ENCODE data around the gene PCGF1.

Gene PCGF1

DNA sequence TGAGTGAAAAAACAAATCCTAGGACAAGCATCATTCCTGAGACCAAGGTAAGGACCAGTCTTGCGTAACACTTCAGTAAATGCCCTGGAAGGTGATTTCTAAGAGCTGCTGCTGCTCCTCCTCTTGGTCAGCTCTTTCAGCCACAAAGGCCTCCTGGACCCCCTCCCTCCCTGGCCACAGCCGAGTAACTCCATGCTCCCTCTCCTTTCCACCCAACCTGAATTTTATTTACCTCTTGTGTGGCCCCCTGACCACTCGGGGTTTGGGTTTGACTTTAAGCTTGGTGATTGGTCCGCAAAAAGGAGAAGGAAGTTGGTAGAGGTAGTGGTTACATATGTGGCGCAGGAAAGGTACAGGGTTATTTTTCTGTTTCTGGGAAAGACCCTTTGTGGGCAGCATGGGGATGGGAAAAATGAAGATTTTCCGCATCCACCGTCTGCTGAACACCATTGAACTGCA is 31.4 kb upstream of the PCGF1 start:
- in situ Hi-C loops (cut with HindIII; ENCODE audit: low sequenced_read_pairs), result no loop called here
- no peak overlapping the region for H3K4me3 ChIP-seq (ENCODE audit: low read depth, low read length)
- TF ChIP-seq, protein P1, sequence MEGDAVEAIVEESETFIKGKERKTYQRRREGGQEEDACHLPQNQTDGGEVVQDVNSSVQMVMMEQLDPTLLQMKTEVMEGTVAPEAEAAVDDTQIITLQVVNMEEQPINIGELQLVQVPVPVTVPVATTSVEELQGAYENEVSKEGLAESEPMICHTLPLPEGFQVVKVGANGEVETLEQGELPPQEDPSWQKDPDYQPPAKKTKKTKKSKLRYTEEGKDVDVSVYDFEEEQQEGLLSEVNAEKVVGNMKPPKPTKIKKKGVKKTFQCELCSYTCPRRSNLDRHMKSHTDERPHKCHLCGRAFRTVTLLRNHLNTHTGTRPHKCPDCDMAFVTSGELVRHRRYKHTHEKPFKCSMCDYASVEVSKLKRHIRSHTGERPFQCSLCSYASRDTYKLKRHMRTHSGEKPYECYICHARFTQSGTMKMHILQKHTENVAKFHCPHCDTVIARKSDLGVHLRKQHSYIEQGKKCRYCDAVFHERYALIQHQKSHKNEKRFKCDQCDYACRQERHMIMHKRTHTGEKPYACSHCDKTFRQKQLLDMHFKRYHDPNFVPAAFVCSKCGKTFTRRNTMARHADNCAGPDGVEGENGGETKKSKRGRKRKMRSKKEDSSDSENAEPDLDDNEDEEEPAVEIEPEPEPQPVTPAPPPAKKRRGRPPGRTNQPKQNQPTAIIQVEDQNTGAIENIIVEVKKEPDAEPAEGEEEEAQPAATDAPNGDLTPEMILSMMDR (IDR thresholded peaks at IDR 0.05; ENCODE audit: low read depth, low read length), result no peak
- DNase-seq (ENCODE audit: low read depth, low spot score), result no peak

DNA sequence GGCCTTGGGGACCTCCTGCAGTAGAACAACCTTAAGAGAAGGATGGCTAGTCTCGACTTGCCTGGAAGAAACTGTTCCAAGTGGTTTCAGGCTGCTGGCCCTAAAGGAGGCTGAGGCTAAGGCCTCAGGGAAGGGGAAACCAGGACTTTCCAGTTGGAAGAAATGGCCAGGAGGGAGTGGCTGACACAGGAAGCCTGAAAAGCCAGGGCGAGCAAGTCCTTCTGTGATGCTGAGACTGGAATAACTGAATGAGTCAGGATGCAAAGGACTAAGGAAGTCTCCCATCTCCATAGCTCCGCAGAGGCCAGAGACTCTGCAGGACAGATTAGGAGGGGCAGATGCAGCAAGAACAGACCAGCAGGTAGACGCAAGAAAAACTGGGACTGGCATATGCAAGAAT is 29.6 kb upstream of the PCGF1 start:
- DNase-seq (ENCODE audit: low read depth, low spot score), result no peak
- TF ChIP-seq, protein P1 (IDR thresholded peaks at IDR 0.05; ENCODE audit: low read depth, low read length), result no peak
- no peak overlapping the region for H3K4me3 ChIP-seq (ENCODE audit: low read depth, low read length)
- in situ Hi-C loops (cut with HindIII; ENCODE audit: low sequenced_read_pairs), result no loop called here

DNA sequence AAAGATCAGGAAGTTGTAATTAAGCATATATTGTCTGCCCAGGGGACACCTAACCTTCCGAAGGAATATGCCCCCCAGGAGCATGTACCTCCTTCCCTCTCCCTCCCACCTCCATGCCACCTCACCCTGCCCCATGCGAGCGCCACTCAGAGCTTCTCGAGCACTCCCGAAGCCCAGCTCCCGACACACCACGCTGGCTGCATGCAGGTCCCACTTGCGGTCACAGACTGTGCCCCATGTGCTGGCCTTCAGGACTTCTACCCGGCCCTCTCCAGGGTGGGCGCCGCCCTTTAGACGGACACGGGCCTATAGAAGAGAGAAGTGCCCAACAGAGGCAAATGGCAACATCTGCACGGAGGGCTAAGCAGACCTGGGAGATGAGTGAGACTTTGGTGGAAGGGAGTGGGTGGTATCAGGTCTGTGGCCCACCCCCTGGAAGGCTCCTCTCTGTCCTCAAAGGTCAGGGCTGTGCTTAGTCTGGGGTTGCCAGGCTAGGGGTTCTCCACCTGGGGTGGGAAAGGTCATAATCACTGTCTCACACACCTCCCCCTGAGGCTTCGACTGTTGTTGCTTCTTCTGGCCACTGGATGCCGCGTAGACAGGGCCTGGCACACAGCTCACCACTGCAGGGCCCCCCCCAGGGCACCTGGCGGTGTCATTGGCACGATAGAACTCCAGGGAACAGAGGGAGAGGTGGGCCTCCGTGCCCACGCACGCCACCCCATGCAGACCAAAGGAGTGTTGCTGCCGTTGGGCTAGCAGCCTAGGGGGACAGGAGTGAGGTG is 28.9 kb upstream of the PCGF1 start:
- DNase-seq (ENCODE audit: low read depth, low spot score), result no peak
- TF ChIP-seq, protein P1 (IDR thresholded peaks at IDR 0.05; ENCODE audit: low read depth, low read length), result no peak
- in situ Hi-C loops (cut with HindIII; ENCODE audit: low sequenced_read_pairs), result no loop called here
- no peak overlapping the region for H3K4me3 ChIP-seq (ENCODE audit: low read depth, low read length)

DNA sequence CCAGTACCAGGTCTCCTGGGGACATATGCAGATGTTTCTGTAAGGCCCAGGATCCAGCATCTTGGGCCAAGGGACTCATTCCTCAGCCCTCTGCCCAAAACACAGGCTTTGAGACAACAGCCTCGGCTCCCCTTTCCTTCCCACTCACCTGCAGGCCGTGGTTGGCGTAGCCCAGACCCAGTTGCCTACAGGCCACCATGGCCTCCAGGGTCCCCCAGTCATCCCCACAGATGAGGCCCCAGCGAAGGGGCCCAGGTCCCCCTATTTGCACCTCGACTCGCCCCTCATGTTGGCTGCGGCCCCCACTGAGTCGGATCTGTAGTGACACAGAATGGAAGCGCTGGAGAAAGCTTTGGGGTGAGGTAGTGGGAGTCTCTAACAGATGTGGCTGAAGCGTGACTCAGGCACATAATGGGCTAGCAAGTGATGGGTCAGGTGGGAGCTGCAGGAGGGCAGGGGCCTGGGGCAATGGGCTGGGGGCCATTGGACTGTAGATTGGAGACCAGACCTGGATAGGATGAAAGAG is 28.0 kb upstream of the PCGF1 start:
- TF ChIP-seq, protein P1 (IDR thresholded peaks at IDR 0.05; ENCODE audit: low read depth, low read length), result no peak
- DNase-seq (ENCODE audit: low read depth, low spot score), result no peak
- no peak overlapping the region for H3K4me3 ChIP-seq (ENCODE audit: low read depth, low read length)
- in situ Hi-C loops (cut with HindIII; ENCODE audit: low sequenced_read_pairs), result no loop called here

DNA sequence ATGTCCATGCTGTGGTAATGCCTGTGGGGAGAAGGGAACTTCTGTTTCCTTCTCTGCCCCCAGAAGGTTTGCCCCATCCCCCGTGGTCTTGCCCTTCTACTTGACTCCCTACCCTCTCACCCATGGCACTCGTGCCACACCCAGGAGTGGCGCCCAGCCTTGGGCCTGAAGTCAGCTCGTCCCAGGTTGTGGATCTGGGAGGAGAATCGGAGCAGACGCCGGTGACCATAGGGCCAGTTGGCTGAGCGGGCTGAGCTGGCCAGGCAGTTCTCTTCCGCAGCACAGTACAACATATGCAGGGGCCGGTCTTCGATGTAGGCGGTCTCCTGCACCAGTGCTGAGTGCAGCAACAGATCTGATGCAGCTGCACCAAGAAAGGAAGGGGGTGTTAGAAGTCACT is 26.9 kb upstream of the PCGF1 start:
- TF ChIP-seq, protein P1 (IDR thresholded peaks at IDR 0.05; ENCODE audit: low read depth, low read length), result no peak
- H3K4me3 ChIP-seq (ENCODE audit: low read depth, low read length), result no peak overlapping the region
- in situ Hi-C loops (cut with HindIII; ENCODE audit: low sequenced_read_pairs), result no loop called here
- no peak for DNase-seq (ENCODE audit: low read depth, low spot score)

DNA sequence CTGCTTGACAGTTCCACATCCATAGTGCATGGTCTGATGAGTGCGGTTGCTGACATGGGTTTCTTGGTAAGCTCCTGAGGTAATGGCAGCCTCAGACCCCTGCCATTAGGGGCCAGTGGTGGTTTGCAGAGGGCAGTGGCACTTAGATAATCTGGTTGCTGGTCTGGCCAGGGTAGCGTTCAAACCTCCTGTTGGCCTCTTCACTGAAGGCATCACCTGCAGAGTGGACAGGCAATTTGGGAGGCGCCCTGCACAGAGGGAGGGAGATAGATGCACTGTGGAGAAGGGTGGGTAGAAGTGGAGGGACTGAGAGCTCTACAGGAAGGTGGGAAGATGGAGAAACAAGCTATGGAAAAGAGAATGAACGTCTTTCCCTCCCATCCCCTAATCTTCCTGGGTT is 26.0 kb upstream of the PCGF1 start:
- DNase-seq (ENCODE audit: low read depth, low spot score), result no peak
- no peak overlapping the region for H3K4me3 ChIP-seq (ENCODE audit: low read depth, low read length)
- TF ChIP-seq, protein P1 (IDR thresholded peaks at IDR 0.05; ENCODE audit: low read depth, low read length), result no peak
- in situ Hi-C loops (cut with HindIII; ENCODE audit: low sequenced_read_pairs), result no loop called here

Data from astrocyte of the spinal cord (primary cell).